HG03521 (cell line): ENCODE results near the gene SLC38A2.
"Not testable (repeated sequence)": the region's sequence is repeated elsewhere in the genome, so short reads cannot be mapped to it uniquely, and the experiment has no call there.

Experiments
- ATAC-seq: cut with Tn5 transposase; IDR thresholded peaks from one replicate; pipeline ENCODE4 v1.9.1; 2021; ENCODE audit warnings: mild to moderate bottlenecking, moderate library complexity; ENCODE audit not compliant: unreplicated experiment

The SLC38A2 gene

GRCh38 chr12:46332260-46332659 lies 40.3 kb downstream of the SLC38A2 start:
- no peak for ATAC-seq

GRCh38 chr12:46325075-46325474 lies 47.5 kb downstream of the SLC38A2 start:
- ATAC-seq, result not testable (repeated sequence)

- ATAC-seq, result no peak
These were observed 51.8 kb downstream of the SLC38A2 start for GRCh38 chr12:46320731-46321130.

GRCh38 chr12:46318037-46318436 lies 54.5 kb downstream of the SLC38A2 start:
- no peak for ATAC-seq
